IMR-90 (cell line): ENCODE data around the gene VPS8. TPM values are rescaled to one million over a fixed set of nuclear protein-coding genes. Genes with fewer than 3 reads are reported as not detected.

Experiments
- ATAC-seq: fragments of 200-7000 bp; cut with Tn5 transposase; 2 replicates; pipeline ENCODE4 v1.9.1; 2020; ENCODE audit warnings: low read depth, mild to moderate bottlenecking, moderate library complexity
- BruUV-seq: library from RNA; stranded (reverse); fragments of 400-500 nt; replicated peaks from 2 replicates; lab custom pipeline; 2021; lab: Mats Ljungman, UMichigan
- CTCF ChIA-PET: fragments of 300-600 bp; formaldehyde crosslinking; extraction: SDS; loops from one replicate; lab custom pipeline; 2021; ENCODE audit warnings: antibody characterized with exemption; lab: Yijun Ruan, JAX
- POLR2A ChIA-PET: fragments of 300-600 bp; sonication (Branson Sonifier 250); formaldehyde crosslinking; loops from one replicate; lab custom pipeline; 2022; ENCODE audit warnings: antibody characterized with exemption; ENCODE audit not compliant: unreplicated experiment; lab: Charles Lee
- DNase-seq: peaks from one replicate; pipeline ENCODE4 v3.0.0; 2013
- H2AFZ ChIP-seq: replicated peaks from 2 replicates; pipeline ENCODE3; 2013; ENCODE audit warnings: low read length, mild to moderate bottlenecking; ENCODE audit not compliant: poor library complexity
- H2AK5ac ChIP-seq: 2 replicates; pipeline ENCODE4 v1.6.1; 2013; ENCODE audit warnings: low read depth, low read length, inconsistent platforms
- H2AK9ac ChIP-seq: replicated peaks from 2 replicates; pipeline ENCODE3; 2013; ENCODE audit warnings: mild to moderate bottlenecking, low read depth, low read length, moderate library complexity; ENCODE audit not compliant: poor library complexity
- H2BK120ac ChIP-seq: 2 replicates; pipeline ENCODE4 v1.6.1; 2013; ENCODE audit warnings: low read depth, low read length, inconsistent platforms
- H2BK15ac ChIP-seq: 3 replicates; pipeline ENCODE4 v1.6.1; 2013; ENCODE audit warnings: low read depth, low read length, inconsistent platforms
- H2BK20ac ChIP-seq: 2 replicates; pipeline ENCODE4 v1.6.1; 2013; ENCODE audit warnings: low read depth, mild to moderate bottlenecking, inconsistent platforms, low read length, moderate library complexity
- H2BK5ac ChIP-seq: 2 replicates; pipeline ENCODE4 v1.6.1; 2013; ENCODE audit warnings: mild to moderate bottlenecking, low read depth, low read length, inconsistent platforms; ENCODE audit not compliant: poor library complexity, severe bottlenecking
- H3K14ac ChIP-seq: replicated peaks from 2 replicates; pipeline ENCODE4 v1.6.1; 2013; ENCODE audit warnings: low read depth, low read length, inconsistent platforms
- H3K18ac ChIP-seq: 2 replicates; pipeline ENCODE4 v1.6.1; 2013; ENCODE audit warnings: low read depth, low read length, control low read depth
- H3K23ac ChIP-seq: 2 replicates; pipeline ENCODE4 v1.6.1; 2013; ENCODE audit warnings: low read depth, low read length, inconsistent platforms
- H3K27ac ChIP-seq: 2 replicates; pipeline ENCODE4 v1.5.1; 2013; ENCODE audit warnings: mild to moderate bottlenecking, control low read depth, low read length; ENCODE audit not compliant: insufficient read depth
- H3K27me3 ChIP-seq: 2 replicates; pipeline ENCODE4 v1.6.1; 2013; ENCODE audit warnings: low read length; ENCODE audit not compliant: control insufficient read depth, insufficient read depth
- H3K36me3 ChIP-seq: 2 replicates; pipeline ENCODE4 v1.6.1; 2013; ENCODE audit warnings: low read length, mixed read lengths; ENCODE audit not compliant: control insufficient read depth, insufficient read depth
- H3K4ac ChIP-seq: 2 replicates; pipeline ENCODE4 v1.6.1; 2013; ENCODE audit warnings: low read depth, low read length, inconsistent platforms
- H3K4me1 ChIP-seq: 2 replicates; pipeline ENCODE4 v1.6.1; 2013; ENCODE audit warnings: low read length, mixed read lengths; ENCODE audit not compliant: control insufficient read depth, insufficient read depth
- H3K4me2 ChIP-seq: 2 replicates; pipeline ENCODE4 v1.6.1; 2013; ENCODE audit warnings: low read depth, mild to moderate bottlenecking, control low read depth, low read length, moderate library complexity
- H3K4me3 ChIP-seq: 2 replicates; pipeline ENCODE4 v1.5.1; 2013; ENCODE audit warnings: low read depth, mild to moderate bottlenecking, control low read depth, low read length, moderate library complexity; ENCODE audit not compliant: insufficient read depth
- H3K56ac ChIP-seq: 2 replicates; pipeline ENCODE4 v1.6.1; 2013; ENCODE audit warnings: low read length, inconsistent platforms; ENCODE audit not compliant: insufficient read depth; ENCODE audit errors: extremely low read depth
- H3K79me1 ChIP-seq, 2 experiments: 2 replicates each; pipeline ENCODE4 v1.6.1; 2013; ENCODE audit warnings: low read length in 2 of 2, inconsistent platforms in 1 of 2, low read depth in 1 of 2
- H3K9ac ChIP-seq: 2 replicates; pipeline ENCODE4 v1.6.1; 2013; ENCODE audit warnings: low read depth, low read length, control low read depth
- H3K9me1 ChIP-seq: 2 replicates; pipeline ENCODE4 v1.6.1; 2013; ENCODE audit warnings: low read length, inconsistent platforms; ENCODE audit not compliant: insufficient read depth
- H3K9me3 ChIP-seq: 2 replicates; pipeline ENCODE4 v1.6.1; 2013; ENCODE audit warnings: low read length; ENCODE audit not compliant: control insufficient read depth, insufficient read depth
- H4K20me1 ChIP-seq: 2 replicates; pipeline ENCODE4 v1.6.1; 2013; ENCODE audit warnings: low read length, inconsistent platforms; ENCODE audit not compliant: insufficient read depth
- H4K5ac ChIP-seq: 2 replicates; pipeline ENCODE4 v1.6.1; 2013; ENCODE audit warnings: mild to moderate bottlenecking, low read depth, low read length, control low read depth
- H4K8ac ChIP-seq, 2 experiments: 2 replicates each; pipeline ENCODE4 v1.6.1; 2013; ENCODE audit warnings: low read depth in 2 of 2, low read length in 2 of 2, control low read depth in 1 of 2, inconsistent platforms in 1 of 2
- H4K91ac ChIP-seq: 2 replicates; pipeline ENCODE4 v1.6.1; 2013; ENCODE audit warnings: low read depth, low read length, inconsistent platforms; ENCODE audit not compliant: insufficient read depth
- BHLHE40 ChIP-seq: fragments of 150-350 bp; IDR thresholded peaks from 2 replicates; pipeline ENCODE4 v1.6.1; 2016; ENCODE audit warnings: mild to moderate bottlenecking, low read depth, low read length
- CHD1 ChIP-seq: IDR thresholded peaks from 2 replicates; pipeline ENCODE4 v1.6.1; 2012; ENCODE audit warnings: low read depth, low read length, improper control_type of control experiment
- FOS ChIP-seq: fragments of 150-350 bp; IDR thresholded peaks from 2 replicates; pipeline ENCODE4 v1.6.1; 2016; ENCODE audit warnings: low read depth, low read length
- MAFK ChIP-seq: IDR thresholded peaks from 2 replicates; pipeline ENCODE4 v1.6.1; 2012; ENCODE audit warnings: low read depth, low read length, improper control_type of control experiment
- MXI1 ChIP-seq: IDR thresholded peaks from 2 replicates; pipeline ENCODE4 v1.6.1; 2012; ENCODE audit warnings: low read depth, mild to moderate bottlenecking, low read length, moderate library complexity, borderline replicate concordance
- POLR2A ChIP-seq: IDR thresholded peaks from 2 replicates; pipeline ENCODE4 v1.6.1; 2012; ENCODE audit warnings: mild to moderate bottlenecking, low read depth, low read length
- RCOR1 ChIP-seq: IDR thresholded peaks from 2 replicates; pipeline ENCODE4 v1.6.1; 2012; ENCODE audit warnings: mild to moderate bottlenecking, low read length, improper control_type of control experiment; ENCODE audit not compliant: insufficient replicate concordance
- RFX5 ChIP-seq: IDR thresholded peaks from 2 replicates; pipeline ENCODE4 v1.8.0; 2012; ENCODE audit warnings: low read depth, mild to moderate bottlenecking, low read length, moderate library complexity
- SMC3 ChIP-seq: fragments of 150-350 bp; IDR thresholded peaks from 2 replicates; pipeline ENCODE4 v1.6.1; 2016; ENCODE audit warnings: low read depth, mild to moderate bottlenecking, antibody characterized with exemption, low read length, moderate library complexity
- WGBS, 2 experiments: methylation state at CpG; one replicate each; pipeline versions ENCODE4 v1.1.5 to v1.1.7; 2013; ENCODE audit warnings: missing lambda C conversion rate in 2 of 2; ENCODE audit not compliant: insufficient read length in 1 of 2; ENCODE audit errors: extremely low coverage in 2 of 2; 5-methylcytosine and 5-hydroxymethylcytosine counted together
- dilution Hi-C: fragments of 300-500 bp; cut with HindIII; formaldehyde crosslinking; loops from one replicate; pipeline ENCODE4 v1.14.3; 2018; ENCODE audit warnings: low sequenced_read_pairs; ENCODE audit not compliant: unreplicated experiment
- in situ Hi-C: fragments of 300-500 bp; cut with MboI; formaldehyde crosslinking; loops from 3 replicates; pipeline ENCODE4 v1.14.3; 2019; ENCODE audit warnings: low sequenced_read_pairs, inconsistent platforms, mixed read lengths
- intact Hi-C: fragments of 100-400 bp; cut with micrococcal nuclease; formaldehyde crosslinking; loops from 2 replicates; pipeline ENCODE4 v1.10.0; 2022
- polyA plus RNA-seq, 3 experiments: library from polyadenylated mRNA; depleted of rRNA; stranded (reverse); fragments of >200 nt; gene quantifications; 2 replicates each; pipeline ENCODE4 v1.2.3, GENCODE V29; 2012; ENCODE audit warnings: low replicate concordance in 1 of 3
- total RNA-seq: library from RNA; depleted of rRNA; stranded (reverse); fragments of >200 nt; gene quantifications from 2 replicates; pipeline ENCODE4 v1.2.3, GENCODE V29; 2012
- TF ChIP-seq, protein P1 (sequence below): fragments of 150-350 bp; IDR thresholded peaks from 2 replicates; pipeline ENCODE4 v1.6.1; 2016; ENCODE audit warnings: low read depth, mild to moderate bottlenecking, low read length, moderate library complexity, borderline replicate concordance

The VPS8 gene
- total and polyA plus RNA-seq, 2 of the 4 experiments (the other 2 are of a cell fraction): 14.0 to 56.1 TPM

DNA sequence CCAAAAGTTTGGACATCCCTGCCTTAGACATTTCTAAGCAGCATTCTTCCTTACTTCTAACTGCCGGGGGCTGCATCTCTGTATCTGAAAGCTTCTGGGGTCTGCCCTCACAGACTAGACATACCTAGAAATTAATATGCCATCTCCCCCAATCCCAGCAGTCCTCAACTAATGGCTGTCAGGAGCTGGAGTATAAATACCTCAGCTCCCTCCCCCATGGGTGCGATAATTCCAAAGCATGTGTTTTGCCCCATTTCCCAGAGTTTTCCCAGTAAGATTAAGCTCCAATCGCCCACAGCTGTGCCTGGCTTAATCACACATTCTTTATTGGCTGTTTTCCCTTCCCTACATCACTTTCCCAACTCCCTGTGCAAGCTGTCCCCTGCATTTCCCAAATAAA, 13.8 kb upstream of the VPS8 start:
- Histone ChIP-seq H4K20me1 (no peaks in the 10 kb centered on the region), H3K14ac (no peak overlapping the region), H3K36me3 (no peaks in the 10 kb centered on the region), H3K56ac (no peak overlapping the region), H3K23ac (no peak overlapping the region), H2BK120ac (no peak overlapping the region), H2AFZ (no peak overlapping the region), H4K91ac (no peak overlapping the region), H4K5ac (no peak overlapping the region), H3K27ac (no peak overlapping the region), H2BK5ac (no peak overlapping the region), H3K27me3 (peaks cover 2% of the 10 kb centered on the region; the same call in 1 of the 2 replicates), H3K9ac (no peak overlapping the region), H2BK20ac (no peak overlapping the region), H3K9me1 (no peaks in the 10 kb centered on the region), H2AK9ac (no peak overlapping the region), H2AK5ac (no peak overlapping the region), H2BK15ac (no peak overlapping the region), H3K79me1 (no peaks in the 10 kb centered on the region), H3K18ac (no peak overlapping the region), H3K9me3 (no peaks in the 10 kb centered on the region), H4K8ac (no peak overlapping the region), H3K4me1 (0 out of 2 replicates have a peak, but pooled peaks cover 2% of the 10 kb centered on the region), H3K4ac (no peak overlapping the region), H3K4me3 (no peak overlapping the region), H3K4me2 (no peak overlapping the region)
- ChIA-PET CTCF (no interaction called here), POLR2A (no interaction called here)
- TF ChIP-seq MAFK (no peak), POLR2A (no peak), CHD1 (no peak), RFX5 (no peak), RCOR1 (no peak), SMC3 (no peak), MXI1 (no peak), BHLHE40 (no peak), FOS (no peak)
- TF ChIP-seq, protein P1, sequence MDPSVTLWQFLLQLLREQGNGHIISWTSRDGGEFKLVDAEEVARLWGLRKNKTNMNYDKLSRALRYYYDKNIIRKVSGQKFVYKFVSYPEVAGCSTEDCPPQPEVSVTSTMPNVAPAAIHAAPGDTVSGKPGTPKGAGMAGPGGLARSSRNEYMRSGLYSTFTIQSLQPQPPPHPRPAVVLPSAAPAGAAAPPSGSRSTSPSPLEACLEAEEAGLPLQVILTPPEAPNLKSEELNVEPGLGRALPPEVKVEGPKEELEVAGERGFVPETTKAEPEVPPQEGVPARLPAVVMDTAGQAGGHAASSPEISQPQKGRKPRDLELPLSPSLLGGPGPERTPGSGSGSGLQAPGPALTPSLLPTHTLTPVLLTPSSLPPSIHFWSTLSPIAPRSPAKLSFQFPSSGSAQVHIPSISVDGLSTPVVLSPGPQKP: no peak
- dilution Hi-C loops (no loop called here), in situ Hi-C loops (no loop called here), intact Hi-C loops (no loop called here)
- BruUV-seq: no TSS peak
- ATAC-seq (no peak), DNase-seq (no peak)
- 68% methylated on average over 3 of the region's 3 CpGs; no CpG with 5 or more reads in 1 of the 2 experiments for WGBS, 2 experiments
